ENCODE measurements around the gene UXS1. TPM values are rescaled to one million over a fixed set of nuclear protein-coding genes. Genes with fewer than 3 reads are reported as not detected.

UXS1 gene
- total and polyA plus RNA-seq, 9 of the 15 experiments (the other 6 are each of a cell fraction or from before 2014, with no cell fraction given) = 5.8 to 25.8 (median 15.0) TPM

GRCh38 chr2:106068451-106068850 is 125.7 kb downstream of the UXS1 start:
- H3K27ac ChIP-seq (ENCODE audit: extremely low read depth, low read depth, low read length) = no peak overlapping the region
- H3K4me1 ChIP-seq (replicated peaks in 1 of 2; ENCODE audit: control insufficient read depth in 2 of 2, insufficient read depth in 2 of 2, low read length in 2 of 2) = no peaks in the 10 kb centered on the region
- BruUV-seq (replicated peaks) = no TSS peak
- in situ Hi-C loops (cut with MboI) = no loop called here
- no peaks in the 10 kb centered on the region for H3K79me2 ChIP-seq (ENCODE audit: control insufficient read depth, insufficient read depth, low read length)
- peak; percentile 37 for FAIRE-seq
- 5% methylated on average over 4 of the region's 4 CpGs for WGBS (ENCODE audit: insufficient coverage, low coverage, missing lambda C conversion rate)
- no peak for ATAC-seq
- TF ChIP-seq U2AF2 (optimal IDR thresholded peaks at IDR 0.05; ENCODE audit: low read depth, low read length) (no peak), ZNF717 (CRISPR knock-in tag; IDR thresholded peaks at IDR 0.05) (no peak), CCAR2 (IDR thresholded peaks at IDR 0.05; ENCODE audit: low read depth, low read length) (no peak), SLC30A9 (CRISPR knock-in tag; IDR thresholded peaks at IDR 0.05) (no peak)
- no peak overlapping the region for H3K9ac ChIP-seq (ENCODE audit: insufficient read depth in 1 of 2, low read depth in 2 of 2, low read length in 2 of 2)
- no peak overlapping the region for H3K4me3 ChIP-seq
- no peak for DNase-seq (ENCODE audit: extremely low read depth in 1 of 4, low spot score in 3 of 4)
- no peaks in the 10 kb centered on the region for H3K9me3 ChIP-seq (replicated peaks; ENCODE audit: control insufficient read depth, insufficient read depth, low read depth, low read length)
- no peaks in the 10 kb centered on the region for H3K9me1 ChIP-seq (ENCODE audit: control insufficient read depth, insufficient read depth, low read length)
- no peaks in the 10 kb centered on the region for H3K36me3 ChIP-seq (ENCODE audit: control insufficient read depth, insufficient read depth, low read length)
- CTCF ChIA-PET (ENCODE audit: low intra/inter-chr PET ratio) = no interaction called here
- H2AFZ ChIP-seq (ENCODE audit: low read depth, low read length) = no peak overlapping the region
- H3K4me2 ChIP-seq (ENCODE audit: insufficient read depth, low read length) = no peak overlapping the region
- POLR2A ChIA-PET = no interaction called here
- intact Hi-C loops (cut with micrococcal nuclease) = no loop called here
- peaks cover 36 to 49% of the 10 kb centered on the region in 2 experiments for H3K27me3 ChIP-seq (ENCODE audit: control insufficient read depth in 2 of 2, insufficient read depth in 2 of 2, low read length in 2 of 2)
- H4K20me1 ChIP-seq (replicated peaks; ENCODE audit: control insufficient read depth, insufficient read depth, low read length) = no peaks in the 10 kb centered on the region

DNA sequence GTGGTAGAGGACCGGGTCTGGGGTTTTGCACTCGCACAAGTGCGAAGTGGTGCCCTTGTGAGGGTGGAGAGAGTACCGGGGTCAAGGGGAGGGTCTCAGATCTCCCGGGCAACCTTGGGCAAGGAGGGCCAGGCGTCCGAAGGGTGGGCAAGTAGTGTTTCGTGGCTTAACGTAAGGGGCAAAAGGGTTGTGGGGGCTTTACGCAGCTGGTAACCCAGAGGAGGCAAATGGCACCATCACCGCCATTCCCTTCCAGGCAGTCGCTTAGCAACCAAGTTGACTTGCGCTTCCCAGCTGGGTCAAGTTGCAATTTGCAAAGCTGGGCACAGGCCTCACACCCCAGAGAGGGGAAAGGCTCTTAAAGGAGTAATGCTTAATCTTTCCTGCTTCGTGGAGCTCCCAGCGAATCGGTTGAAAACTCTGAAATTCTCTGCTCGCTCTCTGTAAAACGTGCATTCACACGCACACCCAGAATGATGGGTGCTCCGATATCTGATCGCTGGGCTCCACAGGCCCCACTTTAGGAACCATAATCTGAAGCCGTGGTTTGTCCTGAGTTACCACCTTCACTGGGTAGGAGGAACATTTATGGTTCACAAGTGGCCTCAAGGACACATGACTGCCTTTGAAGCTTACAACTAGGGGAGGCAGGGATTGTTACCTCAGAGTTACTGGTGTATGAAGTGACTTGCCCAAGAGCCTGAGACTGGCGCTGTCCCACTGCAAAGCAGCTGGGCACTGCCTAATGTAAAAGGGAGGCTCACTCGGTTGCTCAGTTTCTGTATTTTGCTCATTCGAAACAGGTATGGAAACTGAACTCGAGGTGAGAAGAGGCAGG is 127.9 kb downstream of the UXS1 start:
- no TSS peak for BruUV-seq (replicated peaks)
- H3K79me2 ChIP-seq (ENCODE audit: control insufficient read depth, insufficient read depth, low read length) = no peaks in the 10 kb centered on the region
- ChIA-PET CTCF (ENCODE audit: low intra/inter-chr PET ratio) (no interaction called here), POLR2A (interaction anchor here (0.6 to 0.8 kb wide), 2 partner anchors 10 to 1220 kb away, joined by 3 read pairs; no protein-coding TSS in a partner anchor)
- no peak overlapping the region for H3K4me3 ChIP-seq
- H3K4me1 ChIP-seq (replicated peaks in 1 of 2; ENCODE audit: control insufficient read depth in 2 of 2, insufficient read depth in 2 of 2, low read length in 2 of 2) = no peaks in the 10 kb centered on the region
- H4K20me1 ChIP-seq (replicated peaks; ENCODE audit: control insufficient read depth, insufficient read depth, low read length) = no peaks in the 10 kb centered on the region
- in situ Hi-C loops (cut with MboI) (no loop called here), intact Hi-C loops (cut with micrococcal nuclease) (no loop called here)
- no peak overlapping the region for H2AFZ ChIP-seq (ENCODE audit: low read depth, low read length)
- no peak for FAIRE-seq
- peaks cover 34 to 38% of the 10 kb centered on the region in 2 experiments for H3K27me3 ChIP-seq (ENCODE audit: control insufficient read depth in 2 of 2, insufficient read depth in 2 of 2, low read length in 2 of 2)
- no peaks in the 10 kb centered on the region for H3K9me3 ChIP-seq (replicated peaks; ENCODE audit: control insufficient read depth, insufficient read depth, low read depth, low read length)
- H3K27ac ChIP-seq (ENCODE audit: extremely low read depth, low read depth, low read length) = no peak overlapping the region
- 1% methylated on average over 25 of the region's 26 CpGs for WGBS (ENCODE audit: insufficient coverage, low coverage, missing lambda C conversion rate)
- DNase-seq (ENCODE audit: extremely low read depth in 1 of 4, low spot score in 3 of 4) = no peak
- no peak overlapping the region for H3K9ac ChIP-seq (ENCODE audit: insufficient read depth in 1 of 2, low read depth in 2 of 2, low read length in 2 of 2)
- H3K9me1 ChIP-seq (ENCODE audit: control insufficient read depth, insufficient read depth, low read length) = no peaks in the 10 kb centered on the region
- no peak overlapping the region for H3K4me2 ChIP-seq (ENCODE audit: insufficient read depth, low read length)
- no peaks in the 10 kb centered on the region for H3K36me3 ChIP-seq (ENCODE audit: control insufficient read depth, insufficient read depth, low read length)
- no peak for ATAC-seq
- no peak for TF ChIP-seq SRSF9 (IDR thresholded peaks at IDR 0.05; ENCODE audit: borderline replicate concordance, low read depth, low read length)
- no peak for TF ChIP-seq ARID4B (CRISPR knock-in tag; IDR thresholded peaks at IDR 0.05)
- TF ChIP-seq, protein P1, sequence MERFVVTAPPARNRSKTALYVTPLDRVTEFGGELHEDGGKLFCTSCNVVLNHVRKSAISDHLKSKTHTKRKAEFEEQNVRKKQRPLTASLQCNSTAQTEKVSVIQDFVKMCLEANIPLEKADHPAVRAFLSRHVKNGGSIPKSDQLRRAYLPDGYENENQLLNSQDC (CRISPR knock-in tag; IDR thresholded peaks at IDR 0.05) = no peak
- TF ChIP-seq HSF4 (CRISPR knock-in tag; IDR thresholded peaks at IDR 0.05; ENCODE audit: borderline replicate concordance) = no peak
- TF ChIP-seq SAFB (IDR thresholded peaks at IDR 0.05; ENCODE audit: borderline replicate concordance, low read depth, low read length) = no peak
- TF ChIP-seq JUNB (CRISPR knock-in tag; conservative IDR thresholded peaks at IDR 0.05) = no peak
- TF ChIP-seq ZBTB1 (CRISPR knock-in tag; IDR thresholded peaks at IDR 0.05; ENCODE audit: borderline replicate concordance, low read depth) = no peak

Data from K562 (cell line).